GM12891 (cell line): ENCODE results near the gene TPCN2.
"Not testable (repeated sequence)": the region's sequence is repeated elsewhere in the genome, so short reads cannot be mapped to it uniquely, and the experiment has no call there.

ENCODE experiments used
- POLR2A ChIP-seq: IDR thresholded peaks from 2 replicates; pipeline ENCODE4 v1.6.1; 2011; ENCODE audit warnings: low read depth, low read length, control low read depth
- POLR2AphosphoS5 ChIP-seq: IDR thresholded peaks from 2 replicates; pipeline ENCODE4 v1.6.1; 2011; ENCODE audit warnings: low read depth, low read length, control low read depth
- TAF1 ChIP-seq: IDR thresholded peaks from 2 replicates; pipeline ENCODE4 v1.6.1; 2011; ENCODE audit warnings: low read depth, low read length, control low read depth

DNA sequence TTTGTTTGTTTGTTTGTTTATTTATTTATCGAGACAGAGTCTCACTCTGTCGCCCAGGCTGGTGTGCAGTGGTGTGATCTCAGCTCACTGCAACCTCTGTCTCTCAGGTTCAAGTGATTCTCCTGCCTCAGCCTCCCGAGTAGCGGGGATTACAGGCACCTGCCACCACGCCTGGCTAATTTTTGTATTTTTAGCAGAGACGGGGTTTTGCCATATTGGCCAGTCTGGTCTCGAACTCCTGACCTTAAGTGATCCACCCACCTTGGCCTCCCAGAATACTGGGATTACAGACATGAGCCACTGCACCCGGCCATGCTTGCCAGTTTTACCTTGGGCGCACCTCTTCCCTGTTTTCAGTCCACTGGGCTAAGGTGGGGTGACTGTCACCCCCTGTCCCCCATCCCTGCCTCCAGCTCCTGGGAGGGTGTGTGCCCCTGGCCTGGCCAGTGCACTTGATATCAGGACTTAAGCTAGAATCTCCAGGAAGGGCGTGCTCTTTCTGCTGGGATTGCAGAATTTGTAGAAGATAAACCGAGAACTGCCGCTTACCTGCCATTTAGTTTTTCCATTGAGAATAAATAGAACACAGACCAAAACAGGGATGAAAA, 48.9 kb upstream of the TPCN2 start:
- not testable (repeated sequence) for TF ChIP-seq TAF1, POLR2A, POLR2AphosphoS5
